COLO668 (cell line): Measurements from ENCODE around the gene ZER1.

Experiments used
- DNase-seq: peaks from one replicate; lab custom pipeline; 2025; ENCODE audit not compliant: unreplicated experiment; lab: John Stamatoyannopoulos, UW

Gene ZER1

DNA sequence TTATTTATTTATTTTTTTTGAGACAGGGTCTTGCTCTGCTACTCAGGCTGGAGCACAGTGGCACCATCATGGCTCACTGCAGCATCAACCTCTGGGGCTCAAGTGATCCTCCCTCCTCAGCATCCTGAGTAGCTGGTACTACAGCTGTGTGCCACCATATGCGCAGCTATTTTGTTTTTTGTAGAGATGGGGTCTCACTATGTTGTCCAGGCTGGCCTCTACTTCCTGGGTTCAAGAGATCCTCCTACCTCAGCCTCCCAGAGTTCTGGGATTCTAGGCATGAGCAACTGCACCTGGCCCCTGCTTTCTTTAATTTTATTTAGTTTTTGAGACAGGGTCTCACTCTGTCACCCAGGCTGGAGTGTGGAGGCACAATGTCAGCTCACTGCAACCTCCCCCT lies 28.3 kb downstream of the ZER1 start:
- DNase-seq = no peak

DNA sequence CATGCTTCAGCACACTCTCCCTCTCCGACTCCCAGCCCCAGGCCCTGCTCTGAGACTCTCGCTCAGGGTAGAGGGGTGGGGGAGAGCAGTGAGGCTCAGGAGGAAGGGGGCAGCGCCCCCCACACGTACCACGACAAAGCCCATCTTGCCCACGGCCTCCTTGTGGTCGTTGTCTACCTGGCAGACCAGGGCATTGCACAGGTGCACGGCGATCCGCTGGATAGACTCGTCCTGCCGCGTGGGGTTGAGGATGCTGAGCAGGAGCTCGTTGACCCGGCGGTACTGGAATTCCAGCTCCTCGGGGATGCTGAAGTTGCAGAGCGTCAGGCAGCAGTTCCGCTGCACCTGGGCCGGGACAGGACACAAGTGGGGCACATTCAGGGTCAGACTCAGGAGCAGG lies 29.3 kb downstream of the ZER1 start:
- no peak for DNase-seq

GRCh38 chr9:128735373-128735772 lies 36.4 kb downstream of the ZER1 start:
- peak; percentile 55 for DNase-seq

- DNase-seq = peak; percentile 79
Measured at GRCh38 chr9:128733256-128733655, 38.5 kb downstream of the ZER1 start.

GRCh38 chr9:128732576-128732975 lies 39.2 kb downstream of the ZER1 start:
- no peak for DNase-seq

- DNase-seq = no peak
Measured at GRCh38 chr9:128731691-128732090, 40.0 kb downstream of the ZER1 start.

DNA sequence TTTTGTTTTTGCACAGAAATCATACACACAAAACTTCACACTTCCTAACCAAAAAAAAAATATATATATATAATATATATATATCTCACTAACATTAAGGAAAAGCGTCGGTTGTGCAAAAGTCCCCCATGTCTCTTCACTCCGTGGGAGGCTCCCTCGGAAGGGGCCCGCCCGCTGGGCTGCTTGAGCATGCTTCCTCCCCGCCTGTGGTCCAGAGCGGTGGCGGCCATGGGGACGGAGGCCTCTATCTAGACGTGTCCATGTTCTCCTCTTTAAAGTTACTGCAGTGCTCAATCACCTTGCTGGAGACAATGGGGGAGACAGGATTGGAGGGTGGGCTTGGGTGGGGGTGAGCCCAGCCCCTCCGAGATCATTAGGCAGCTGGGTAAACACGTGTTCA lies 40.6 kb downstream of the ZER1 start:
- no peak for DNase-seq

DNA sequence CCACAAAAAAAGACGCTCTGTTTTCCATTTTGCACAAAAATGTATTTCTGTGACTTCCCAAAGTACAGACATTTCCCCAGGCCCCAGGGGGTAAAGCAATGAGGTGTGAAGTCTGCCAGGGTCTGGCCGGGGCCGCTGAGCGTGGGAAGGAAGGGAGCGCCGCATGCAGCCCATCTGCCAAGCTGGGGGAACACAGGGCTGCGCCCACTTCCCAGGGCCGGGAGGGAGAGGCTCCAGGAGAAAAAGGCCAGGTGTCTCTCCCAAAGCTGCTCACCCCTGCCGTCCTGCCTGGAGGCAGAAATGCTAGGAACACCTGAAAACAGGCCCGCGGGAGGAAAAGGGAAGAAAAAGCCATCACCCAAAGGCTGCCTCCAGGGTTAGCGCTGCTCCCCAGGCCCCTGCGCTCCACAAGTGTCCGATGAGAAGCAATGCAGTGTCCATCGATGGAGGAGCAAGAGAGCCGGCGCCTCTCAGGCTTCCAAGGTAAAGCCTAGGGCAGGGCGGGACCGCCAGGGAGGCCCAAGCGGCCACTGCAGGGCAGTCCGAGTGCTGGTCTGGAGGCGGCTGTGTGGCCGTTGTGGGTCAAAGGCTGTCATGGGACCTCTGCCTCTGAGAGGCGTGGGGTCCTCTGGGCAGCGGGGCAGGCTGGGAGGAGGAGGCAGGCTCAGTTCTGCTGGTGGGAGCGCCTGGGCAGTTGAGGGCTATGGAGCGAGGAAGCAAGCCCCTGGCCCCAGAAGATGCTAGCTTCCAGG lies 41.8 kb downstream of the ZER1 start:
- DNase-seq = no peak

- no peak for DNase-seq
Measured at GRCh38 chr9:128729302-128729701, 42.4 kb downstream of the ZER1 start.

GRCh38 chr9:128728298-128728697 lies 43.4 kb downstream of the ZER1 start:
- no peak for DNase-seq

- no peak for DNase-seq
Measured at GRCh38 chr9:128727640-128728248, 44.0 kb downstream of the ZER1 start.

GRCh38 chr9:128724744-128725211 lies 46.9 kb downstream of the ZER1 start:
- peak; percentile 67 for DNase-seq

- DNase-seq = peak; percentile 99
Measured at GRCh38 chr9:128723866-128724743, 47.6 kb downstream of the ZER1 start, which contains the start of gene ZDHHC12. Gene ZDHHC12, minus strand, starts transcription at chr9:128724127. Its CDS starts 34 bp downstream, at chr9:128724093.

- no peak for DNase-seq
Measured at GRCh38 chr9:128723352-128723865, 48.3 kb downstream of the ZER1 start.

DNA sequence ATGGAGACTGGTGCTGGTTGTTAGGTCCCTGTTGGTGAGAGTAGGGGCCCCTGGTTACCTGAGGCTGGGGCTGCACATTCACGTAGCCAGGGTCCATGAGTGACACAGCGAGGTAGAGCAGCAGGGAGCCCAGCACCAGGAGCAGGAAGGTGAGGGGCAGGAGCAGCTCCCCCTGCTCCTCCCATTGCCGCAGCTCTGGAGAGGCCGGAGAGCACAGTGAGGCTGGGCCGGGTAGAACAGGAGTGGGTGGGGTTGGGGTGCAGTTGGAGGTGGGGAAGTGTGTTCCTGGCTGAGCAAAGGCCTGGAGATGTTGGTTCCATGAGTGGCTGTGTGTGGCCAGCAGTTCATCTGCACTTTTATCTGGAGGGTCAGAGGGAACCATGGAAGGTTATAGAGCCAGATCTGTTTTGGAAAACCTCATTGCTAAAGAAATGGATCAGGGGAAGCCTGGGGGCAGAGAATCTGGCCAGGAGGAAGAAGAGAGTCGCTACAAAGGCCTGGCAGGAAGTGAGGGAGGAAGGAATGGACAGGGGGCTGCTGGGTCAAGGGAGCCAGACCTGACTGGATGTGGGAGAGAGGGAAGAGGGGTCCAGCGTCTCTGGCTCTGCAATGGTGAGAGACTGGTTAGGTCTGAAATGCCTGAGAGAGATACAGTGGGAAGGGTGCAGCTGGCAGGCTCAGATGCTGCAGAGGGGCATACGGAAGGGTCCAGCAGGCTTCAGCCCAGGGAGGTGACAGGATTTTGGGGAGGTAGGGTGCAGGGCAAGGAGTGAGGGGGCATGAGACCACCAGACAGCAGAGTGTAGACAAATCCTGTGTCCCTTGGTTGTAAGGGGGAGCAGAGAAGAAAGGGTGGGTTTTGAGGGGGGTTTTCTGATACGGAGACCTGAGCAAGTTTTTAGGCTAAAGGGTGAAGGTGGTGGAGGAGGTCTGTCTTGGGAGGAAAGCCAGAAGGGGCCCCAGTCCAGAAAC lies 49.1 kb downstream of the ZER1 start:
- no peak for DNase-seq

DNA sequence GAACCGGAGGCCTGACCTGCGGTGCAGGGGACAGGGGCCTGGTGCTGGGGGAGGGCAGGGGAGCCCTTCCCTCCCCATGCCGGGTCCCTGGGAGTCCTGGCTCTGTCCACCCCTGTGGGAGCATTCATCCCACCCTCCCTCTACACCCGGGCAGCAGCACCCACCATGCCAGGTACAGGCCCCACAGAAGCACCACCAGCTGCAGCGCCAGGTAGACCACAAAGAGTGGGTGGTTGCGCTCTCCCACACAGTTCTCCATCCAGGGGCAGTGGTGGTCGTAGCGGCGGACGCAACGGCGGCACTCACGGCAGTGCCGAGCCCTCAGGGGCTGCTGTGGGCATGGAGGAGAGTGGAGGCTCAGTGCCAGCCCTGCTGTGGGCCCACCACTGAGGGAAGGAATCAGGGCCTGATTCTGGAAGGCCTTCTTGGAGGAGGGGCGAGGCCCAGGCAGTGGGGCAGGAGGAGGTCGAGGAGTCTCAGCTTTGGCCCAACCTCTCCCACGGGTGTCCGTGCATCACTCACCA lies 50.2 kb downstream of the ZER1 start:
- no peak for DNase-seq

DNA sequence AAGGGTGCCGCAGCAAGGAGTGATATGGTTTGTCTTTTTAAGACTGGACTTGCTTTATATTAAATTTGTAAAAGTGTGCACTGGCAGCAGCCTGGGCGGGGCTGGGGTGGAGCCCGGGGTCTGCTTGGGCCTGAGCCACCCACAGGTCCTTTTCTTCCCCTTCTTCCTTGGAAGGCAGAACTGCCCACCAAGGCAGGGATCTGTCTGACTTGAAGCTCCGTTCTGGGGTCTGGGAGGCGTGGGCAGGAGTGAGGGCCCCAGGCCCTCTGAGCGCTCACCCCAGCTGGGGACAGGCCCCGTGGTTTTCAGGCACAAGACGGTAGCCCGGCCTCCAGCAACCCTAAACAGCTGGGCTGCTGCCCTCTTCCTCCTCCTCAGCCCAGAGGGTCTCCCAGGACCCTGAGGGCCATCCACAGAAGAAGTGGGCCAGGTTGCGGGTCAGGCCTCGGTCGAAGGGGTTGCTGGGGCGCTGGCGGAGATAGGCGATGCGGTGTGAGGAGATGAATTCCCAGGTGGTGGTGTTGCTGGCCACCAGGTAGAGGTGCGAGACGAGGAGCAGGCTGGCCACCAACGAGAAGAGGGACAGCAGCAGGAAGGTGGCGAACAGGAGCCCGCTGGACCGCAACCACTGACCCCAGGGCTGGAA lies 50.8 kb downstream of the ZER1 start:
- no peak for DNase-seq

DNA sequence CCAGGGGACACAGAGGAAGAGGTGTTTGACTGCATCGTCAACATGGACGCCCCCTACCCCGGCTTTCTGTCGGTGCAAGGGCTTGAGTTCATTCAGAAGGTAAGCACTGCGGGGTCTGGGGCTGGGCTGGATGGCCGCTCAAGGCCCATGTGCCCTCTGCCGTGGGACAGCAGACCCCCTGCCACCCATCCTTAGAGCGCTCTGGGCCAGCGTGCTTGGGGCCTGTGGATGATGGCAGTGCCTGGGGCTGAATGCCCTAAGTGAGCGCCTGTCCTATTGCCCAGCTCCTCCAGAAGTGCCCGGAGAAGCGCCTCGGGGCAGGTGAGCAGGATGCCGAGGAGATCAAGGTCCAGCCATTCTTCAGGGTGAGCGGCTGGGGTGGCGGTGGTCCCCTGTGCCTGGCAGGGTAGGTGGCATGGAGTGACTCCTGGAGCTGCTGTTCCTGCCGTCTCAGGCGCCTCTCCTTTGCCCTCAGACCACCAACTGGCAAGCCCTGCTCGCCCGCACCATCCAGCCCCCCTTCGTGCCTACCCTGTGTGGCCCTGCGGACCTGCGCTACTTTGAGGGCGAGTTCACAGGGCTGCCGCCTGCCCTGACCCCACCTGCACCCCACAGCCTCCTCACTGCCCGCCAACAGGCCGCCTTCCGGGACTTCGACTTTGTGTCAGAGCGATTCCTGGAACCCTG lies 51.7 kb downstream of the ZER1 start:
- DNase-seq = no peak

GRCh38 chr9:128718475-128718874 lies 53.3 kb downstream of the ZER1 start:
- no peak for DNase-seq
